GM12878 (cell line): Measurements from ENCODE around the gene OR2B2. TPM values are rescaled to one million over a fixed set of nuclear protein-coding genes. Genes with fewer than 3 reads are reported as not detected.

Experiments used
- BCL3 ChIP-seq: IDR thresholded peaks from 2 replicates; pipeline ENCODE4 v1.6.1; 2011; ENCODE audit warnings: borderline replicate concordance, low read depth, mild to moderate bottlenecking, moderate library complexity, low read length; ENCODE audit not compliant: insufficient read depth, poor library complexity, severe bottlenecking
- BCLAF1 ChIP-seq: fragments of 450-650 bp; IDR thresholded peaks from 2 replicates; pipeline ENCODE4 v1.6.1; 2017; ENCODE audit warnings: antibody characterized with exemption, mild to moderate bottlenecking, moderate library complexity
- CREB1 ChIP-seq: IDR thresholded peaks from 2 replicates; pipeline ENCODE4 v1.6.1; 2012; ENCODE audit warnings: low read depth, mild to moderate bottlenecking, inconsistent platforms
- EZH2 ChIP-seq: IDR thresholded peaks from 2 replicates; pipeline ENCODE4 v1.6.1; 2012; ENCODE audit warnings: low read depth, mild to moderate bottlenecking, control low read depth, inconsistent platforms, low read length, borderline replicate concordance; ENCODE audit not compliant: control insufficient read depth
- HDAC2 ChIP-seq: fragments of 200-600 bp; sonication (generic); IDR thresholded peaks from 2 replicates; pipeline ENCODE4 v1.6.1; 2017
- HDGF ChIP-seq: fragments of 450-650 bp; IDR thresholded peaks from 2 replicates; pipeline ENCODE4 v1.6.1; 2016; ENCODE audit warnings: antibody characterized with exemption
- KDM1A ChIP-seq: fragments of 200-600 bp; sonication (generic); IDR thresholded peaks from 2 replicates; pipeline ENCODE4 v1.6.1; 2016; ENCODE audit warnings: borderline replicate concordance
- NFYA ChIP-seq: IDR thresholded peaks from 2 replicates; pipeline ENCODE4 v1.6.1; 2011; ENCODE audit warnings: low read depth, mild to moderate bottlenecking, low read length, improper control_type of control experiment, borderline replicate concordance
- PKNOX1 ChIP-seq: fragments of 450-650 bp; IDR thresholded peaks from 2 replicates; pipeline ENCODE4 v1.6.1; 2016; ENCODE audit warnings: mild to moderate bottlenecking
- POLR2AphosphoS5 ChIP-seq: IDR thresholded peaks from 2 replicates; pipeline ENCODE4 v1.6.1; 2011; ENCODE audit warnings: mild to moderate bottlenecking, low read length, inconsistent platforms
- RFX5 ChIP-seq: IDR thresholded peaks from 2 replicates; pipeline ENCODE4 v1.6.1; 2011; ENCODE audit warnings: low read depth, low read length, improper control_type of control experiment
- SIN3A ChIP-seq: IDR thresholded peaks from 2 replicates; pipeline ENCODE4 v1.6.1; 2012; ENCODE audit warnings: low read depth, low read length, improper control_type of control experiment
- SPI1 ChIP-seq: IDR thresholded peaks from 2 replicates; pipeline ENCODE4 v1.6.1; 2011; ENCODE audit warnings: low read depth, mild to moderate bottlenecking, low read length, moderate library complexity, borderline replicate concordance; ENCODE audit not compliant: insufficient read depth
- SREBF2 ChIP-seq: IDR thresholded peaks from 2 replicates; pipeline ENCODE4 v1.6.1; 2012; ENCODE audit warnings: mild to moderate bottlenecking, low read length
- TCF12 ChIP-seq: IDR thresholded peaks from 2 replicates; pipeline ENCODE4 v1.6.1; 2011; ENCODE audit warnings: low read depth, mild to moderate bottlenecking, low read length
- ZNF207 ChIP-seq: fragments of 450-650 bp; IDR thresholded peaks from 2 replicates; pipeline ENCODE4 v1.6.1; 2014; ENCODE audit warnings: antibody characterized with exemption, mild to moderate bottlenecking, borderline replicate concordance
- ZSCAN29 ChIP-seq: fragments of 450-650 bp; IDR thresholded peaks from 2 replicates; pipeline ENCODE4 v1.6.1; 2017; ENCODE audit warnings: mild to moderate bottlenecking, moderate library complexity
- polyA plus RNA-seq, 11 experiments: library from polyadenylated mRNA; depleted of rRNA in 4 of 11; unstranded in 6 of 11; stranded (reverse) in 5 of 11; fragments of >200 nt; fragmentation: Nextera tagmentation in 4 of 11; fragmentation: Illumina TruSeq in 1 of 11; extraction: Ambion mirVana in 4 of 11; extraction: Trizol in 1 of 11; gene quantifications; 1 replicate in 1 of 11; 2 replicates in 10 of 11; pipeline versions ENCODE4 v1.2.1 to v1.2.3, GENCODE V29; 2011 to 2016; ENCODE audit warnings: inconsistent platforms in 2 of 11, missing spikeins in 2 of 11, low read depth in 1 of 11
- total RNA-seq, 4 experiments: library from RNA; depleted of rRNA in 3 of 4; stranded (reverse); fragments of >200 nt in 3 of 4; fragmentation: Illumina TruSeq in 1 of 4; extraction: Trizol in 1 of 4; gene quantifications; 2 replicates each; pipeline versions ENCODE4 v1.2.1 to v1.2.3, GENCODE V29; 2013 to 2021
- TF ChIP-seq, protein P1 (sequence below): IDR thresholded peaks from 2 replicates; pipeline ENCODE4 v1.6.1; 2011; ENCODE audit warnings: borderline replicate concordance, low read depth, mild to moderate bottlenecking, moderate library complexity, mixed read lengths, low read length; ENCODE audit not compliant: insufficient read depth; ENCODE audit errors: extremely low read length
- TF ChIP-seq, protein P2 (sequence below): fragments of 450-650 bp; formaldehyde crosslinking; IDR thresholded peaks from 2 replicates; pipeline ENCODE4 v1.5.0; 2022; ENCODE audit warnings: mild to moderate bottlenecking, missing genetic modification characterization

Gene OR2B2
- total and polyA plus RNA-seq, 10 of the 15 experiments (the other 5 are each of a cell fraction or from before 2014, with no cell fraction given), result not detected

GRCh38 chr6:27902335-27903314 is 9.6 kb downstream of the OR2B2 start (continued):
- no peak for TF ChIP-seq SIN3A
- no peak for TF ChIP-seq HDAC2
- TF ChIP-seq BCLAF1, result no peak
- no peak for TF ChIP-seq PKNOX1
- TF ChIP-seq, protein P1, sequence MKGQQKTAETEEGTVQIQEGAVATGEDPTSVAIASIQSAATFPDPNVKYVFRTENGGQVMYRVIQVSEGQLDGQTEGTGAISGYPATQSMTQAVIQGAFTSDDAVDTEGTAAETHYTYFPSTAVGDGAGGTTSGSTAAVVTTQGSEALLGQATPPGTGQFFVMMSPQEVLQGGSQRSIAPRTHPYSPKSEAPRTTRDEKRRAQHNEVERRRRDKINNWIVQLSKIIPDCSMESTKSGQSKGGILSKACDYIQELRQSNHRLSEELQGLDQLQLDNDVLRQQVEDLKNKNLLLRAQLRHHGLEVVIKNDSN, result no peak
- no peak for TF ChIP-seq SPI1
- peak; percentile 74 for TF ChIP-seq CREB1
- no peak for TF ChIP-seq POLR2AphosphoS5
- TF ChIP-seq NFYA, result no peak
- TF ChIP-seq ZSCAN29, result peak; percentile 95
- no peak for TF ChIP-seq EZH2
- no peak for TF ChIP-seq HDGF
- peak; percentile 90 for TF ChIP-seq SREBF2
- no peak for TF ChIP-seq BCL3
- TF ChIP-seq RFX5, result no peak
- TF ChIP-seq KDM1A, result no peak
- peak; percentile 68 for TF ChIP-seq ZNF207
- no peak for TF ChIP-seq TCF12
- TF ChIP-seq, protein P2, sequence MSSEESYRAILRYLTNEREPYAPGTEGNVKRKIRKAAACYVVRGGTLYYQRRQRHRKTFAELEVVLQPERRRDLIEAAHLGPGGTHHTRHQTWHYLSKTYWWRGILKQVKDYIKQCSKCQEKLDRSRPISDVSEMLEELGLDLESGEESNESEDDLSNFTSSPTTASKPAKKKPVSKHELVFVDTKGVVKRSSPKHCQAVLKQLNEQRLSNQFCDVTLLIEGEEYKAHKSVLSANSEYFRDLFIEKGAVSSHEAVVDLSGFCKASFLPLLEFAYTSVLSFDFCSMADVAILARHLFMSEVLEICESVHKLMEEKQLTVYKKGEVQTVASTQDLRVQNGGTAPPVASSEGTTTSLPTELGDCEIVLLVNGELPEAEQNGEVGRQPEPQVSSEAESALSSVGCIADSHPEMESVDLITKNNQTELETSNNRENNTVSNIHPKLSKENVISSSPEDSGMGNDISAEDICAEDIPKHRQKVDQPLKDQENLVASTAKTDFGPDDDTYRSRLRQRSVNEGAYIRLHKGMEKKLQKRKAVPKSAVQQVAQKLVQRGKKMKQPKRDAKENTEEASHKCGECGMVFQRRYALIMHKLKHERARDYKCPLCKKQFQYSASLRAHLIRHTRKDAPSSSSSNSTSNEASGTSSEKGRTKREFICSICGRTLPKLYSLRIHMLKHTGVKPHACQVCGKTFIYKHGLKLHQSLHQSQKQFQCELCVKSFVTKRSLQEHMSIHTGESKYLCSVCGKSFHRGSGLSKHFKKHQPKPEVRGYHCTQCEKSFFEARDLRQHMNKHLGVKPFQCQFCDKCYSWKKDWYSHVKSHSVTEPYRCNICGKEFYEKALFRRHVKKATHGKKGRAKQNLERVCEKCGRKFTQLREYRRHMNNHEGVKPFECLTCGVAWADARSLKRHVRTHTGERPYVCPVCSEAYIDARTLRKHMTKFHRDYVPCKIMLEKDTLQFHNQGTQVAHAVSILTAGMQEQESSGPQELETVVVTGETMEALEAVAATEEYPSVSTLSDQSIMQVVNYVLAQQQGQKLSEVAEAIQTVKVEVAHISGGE, result no peak
